ENCODE data around the gene CRAT. TPM values are rescaled to one million over a fixed set of nuclear protein-coding genes. Genes with fewer than 3 reads are reported as not detected.
A peak's percentile ranks its signal among the peaks of the same experiment; 100 is the strongest.

Gene CRAT
- total and polyA plus RNA-seq, 8 donors = 16.8 to 33.2 (median 25.7) TPM

GRCh38 chr9:129074106-129074505, 36.5 kb downstream of the CRAT start:
- Histone ChIP-seq H3K36me3 (peaks cover 0 to 27% of the 10 kb centered on the region in 2 donors), H3K4me3 (no peak overlapping the region), H3K27me3 (no peaks in the 10 kb centered on the region), H3K9me3 (no peaks in the 10 kb centered on the region), H3K27ac (no peak overlapping the region), H3K4me1 (peaks cover 0 to 10% of the 10 kb centered on the region in 2 donors)
- DNase-seq (no peak), ATAC-seq (no peak)
- TF ChIP-seq CTCF (IDR thresholded peaks at IDR 0.05) = no peak
- intact Hi-C loops (cut with DNase I) = no loop called here

GRCh38 chr9:129073404-129073803, 37.2 kb downstream of the CRAT start:
- intact Hi-C loops (cut with DNase I) = no loop called here
- H3K36me3 ChIP-seq = peaks cover 0 to 34% of the 10 kb centered on the region in 2 donors
- H3K27me3 ChIP-seq = no peaks in the 10 kb centered on the region
- ATAC-seq (no peak), DNase-seq (no peak)
- no peak for TF ChIP-seq CTCF (IDR thresholded peaks at IDR 0.05)
- H3K4me3 ChIP-seq = no peak overlapping the region
- peaks cover 0 to 16% of the 10 kb centered on the region in 2 donors for H3K4me1 ChIP-seq
- no peaks in the 10 kb centered on the region for H3K9me3 ChIP-seq
- H3K27ac ChIP-seq = no peak overlapping the region

- H3K27me3 ChIP-seq = no peaks in the 10 kb centered on the region
- TF ChIP-seq CTCF (IDR thresholded peaks at IDR 0.05) = no peak
- intact Hi-C loops (cut with DNase I) = no loop called here
- ATAC-seq = no peak
- peak in 1 of 4 donors; percentile 61 for DNase-seq
- no peaks in the 10 kb centered on the region for H3K9me3 ChIP-seq
- peaks cover 0 to 16% of the 10 kb centered on the region in 2 donors for H3K4me1 ChIP-seq
- no peak overlapping the region for H3K4me3 ChIP-seq
- H3K36me3 ChIP-seq = peaks cover 0 to 46% of the 10 kb centered on the region in 2 donors
- no peak overlapping the region for H3K27ac ChIP-seq
Observed at GRCh38 chr9:129072171-129072570, 38.4 kb downstream of the CRAT start.

GRCh38 chr9:129071526-129072126, 39.0 kb downstream of the CRAT start:
- ATAC-seq = no peak

More at GRCh38 chr9:129071526-129072126, 39.0 kb downstream of the CRAT start:
- Histone ChIP-seq H3K27me3 (no peaks in the 10 kb centered on the region), H3K9me3 (no peaks in the 10 kb centered on the region), H3K4me1 (peaks cover 0 to 16% of the 10 kb centered on the region in 2 donors), H3K4me3 (no peak overlapping the region), H3K36me3 (peaks cover 0 to 49% of the 10 kb centered on the region in 2 donors), H3K27ac (no peak overlapping the region)
- intact Hi-C loops (cut with DNase I) = no loop called here
- DNase-seq = no peak
- TF ChIP-seq CTCF (IDR thresholded peaks at IDR 0.05) = no peak
